ENCODE measurements around the gene MCU.
"Not testable (repeated sequence)": the region's sequence is repeated elsewhere in the genome, so short reads cannot be mapped to it uniquely, and the experiment has no call there.

DNA sequence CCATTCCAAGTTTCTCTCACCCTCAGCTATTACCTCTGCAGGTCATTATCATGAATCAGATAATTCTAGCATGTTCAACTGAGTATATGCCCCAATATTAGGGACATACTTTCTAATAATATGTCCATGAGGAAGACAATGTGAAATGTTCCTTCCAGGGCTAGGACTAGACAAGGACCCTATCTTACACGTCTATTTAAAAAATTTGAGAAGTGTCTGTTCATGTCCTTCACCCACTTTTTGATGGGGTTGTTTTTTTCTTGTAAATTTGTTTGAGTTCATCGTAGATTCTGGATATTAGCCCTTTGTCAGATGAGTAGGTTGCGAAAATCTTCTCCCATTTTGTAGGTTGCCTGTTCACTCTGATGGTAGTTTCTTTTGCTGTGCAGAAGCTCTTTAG, 45.0 kb upstream of the MCU start:
- TF ChIP-seq, protein P1, sequence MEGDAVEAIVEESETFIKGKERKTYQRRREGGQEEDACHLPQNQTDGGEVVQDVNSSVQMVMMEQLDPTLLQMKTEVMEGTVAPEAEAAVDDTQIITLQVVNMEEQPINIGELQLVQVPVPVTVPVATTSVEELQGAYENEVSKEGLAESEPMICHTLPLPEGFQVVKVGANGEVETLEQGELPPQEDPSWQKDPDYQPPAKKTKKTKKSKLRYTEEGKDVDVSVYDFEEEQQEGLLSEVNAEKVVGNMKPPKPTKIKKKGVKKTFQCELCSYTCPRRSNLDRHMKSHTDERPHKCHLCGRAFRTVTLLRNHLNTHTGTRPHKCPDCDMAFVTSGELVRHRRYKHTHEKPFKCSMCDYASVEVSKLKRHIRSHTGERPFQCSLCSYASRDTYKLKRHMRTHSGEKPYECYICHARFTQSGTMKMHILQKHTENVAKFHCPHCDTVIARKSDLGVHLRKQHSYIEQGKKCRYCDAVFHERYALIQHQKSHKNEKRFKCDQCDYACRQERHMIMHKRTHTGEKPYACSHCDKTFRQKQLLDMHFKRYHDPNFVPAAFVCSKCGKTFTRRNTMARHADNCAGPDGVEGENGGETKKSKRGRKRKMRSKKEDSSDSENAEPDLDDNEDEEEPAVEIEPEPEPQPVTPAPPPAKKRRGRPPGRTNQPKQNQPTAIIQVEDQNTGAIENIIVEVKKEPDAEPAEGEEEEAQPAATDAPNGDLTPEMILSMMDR (IDR thresholded peaks at IDR 0.05), result not testable (repeated sequence)
- not testable (repeated sequence) for TF ChIP-seq POLR2A, POLR2AphosphoS5, EP300 (IDR thresholded peaks at IDR 0.05)

Data from gastroesophageal sphincter (tissue), 3 donors.